ENCODE results near the gene STEAP1.

The STEAP1 gene

DNA sequence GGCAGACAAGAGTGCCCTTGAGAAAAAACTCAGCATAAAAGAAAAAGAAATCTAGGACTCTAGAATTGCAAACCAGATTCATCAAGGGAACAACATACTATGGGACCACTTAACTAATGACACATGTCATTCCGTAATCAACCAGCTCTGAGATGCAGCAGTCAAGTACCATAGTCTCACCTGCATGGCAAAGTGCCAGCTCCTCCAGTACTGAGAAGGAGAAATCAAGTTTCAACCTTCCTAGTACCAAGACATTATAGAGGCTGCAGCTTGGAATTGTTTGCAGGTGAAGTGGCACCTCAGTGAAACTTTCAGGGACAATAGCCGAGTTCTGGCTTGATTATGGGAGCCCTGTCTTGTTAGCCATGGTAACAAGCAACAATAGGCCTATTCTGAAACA, 11.5 kb downstream of the STEAP1 start:
- H3K36me3 Mint-ChIP-seq (ENCODE audit: low read depth), result peaks cover 5% of the 10 kb centered on the region
- DNase-seq, result no peak
- TF ChIP-seq, protein P1, sequence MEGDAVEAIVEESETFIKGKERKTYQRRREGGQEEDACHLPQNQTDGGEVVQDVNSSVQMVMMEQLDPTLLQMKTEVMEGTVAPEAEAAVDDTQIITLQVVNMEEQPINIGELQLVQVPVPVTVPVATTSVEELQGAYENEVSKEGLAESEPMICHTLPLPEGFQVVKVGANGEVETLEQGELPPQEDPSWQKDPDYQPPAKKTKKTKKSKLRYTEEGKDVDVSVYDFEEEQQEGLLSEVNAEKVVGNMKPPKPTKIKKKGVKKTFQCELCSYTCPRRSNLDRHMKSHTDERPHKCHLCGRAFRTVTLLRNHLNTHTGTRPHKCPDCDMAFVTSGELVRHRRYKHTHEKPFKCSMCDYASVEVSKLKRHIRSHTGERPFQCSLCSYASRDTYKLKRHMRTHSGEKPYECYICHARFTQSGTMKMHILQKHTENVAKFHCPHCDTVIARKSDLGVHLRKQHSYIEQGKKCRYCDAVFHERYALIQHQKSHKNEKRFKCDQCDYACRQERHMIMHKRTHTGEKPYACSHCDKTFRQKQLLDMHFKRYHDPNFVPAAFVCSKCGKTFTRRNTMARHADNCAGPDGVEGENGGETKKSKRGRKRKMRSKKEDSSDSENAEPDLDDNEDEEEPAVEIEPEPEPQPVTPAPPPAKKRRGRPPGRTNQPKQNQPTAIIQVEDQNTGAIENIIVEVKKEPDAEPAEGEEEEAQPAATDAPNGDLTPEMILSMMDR (IDR thresholded peaks at IDR 0.05), result no peak
- H3K4me3 Mint-ChIP-seq, result no peak overlapping the region
- H3K27me3 Mint-ChIP-seq (ENCODE audit: low read depth, poor library complexity), result no peaks in the 10 kb centered on the region
- H3K27ac Mint-ChIP-seq, result no peak overlapping the region
- peaks cover 13% of the 10 kb centered on the region for H3K9me3 Mint-ChIP-seq
- H3K4me1 Mint-ChIP-seq, result no peaks in the 10 kb centered on the region

DNA sequence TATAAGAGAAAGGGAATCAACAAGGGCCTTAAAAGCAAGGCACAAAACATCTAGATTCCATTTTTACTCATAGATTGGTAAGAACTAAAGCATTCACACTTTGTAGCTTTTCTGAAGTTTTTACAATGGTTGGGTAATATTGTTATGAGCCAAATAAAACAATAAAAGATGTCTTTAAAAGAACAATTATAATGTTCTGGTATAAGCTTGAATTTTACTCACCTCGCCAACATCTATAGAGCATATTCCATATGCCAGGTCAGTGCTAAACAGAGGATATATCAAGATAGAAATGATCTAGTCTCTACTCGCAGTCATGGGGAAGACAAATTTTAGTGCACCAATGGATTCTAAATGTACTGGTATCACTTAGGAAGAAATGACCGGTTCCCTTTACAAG, 11.9 kb downstream of the STEAP1 start:
- H3K9me3 Mint-ChIP-seq, result peaks cover 18% of the 10 kb centered on the region
- no peaks in the 10 kb centered on the region for H3K4me1 Mint-ChIP-seq
- H3K27ac Mint-ChIP-seq, result no peak overlapping the region
- TF ChIP-seq, protein P1 (IDR thresholded peaks at IDR 0.05), result no peak
- H3K36me3 Mint-ChIP-seq (ENCODE audit: low read depth), result peaks cover 5% of the 10 kb centered on the region
- H3K27me3 Mint-ChIP-seq (ENCODE audit: low read depth, poor library complexity), result no peaks in the 10 kb centered on the region
- no peak for DNase-seq
- no peak overlapping the region for H3K4me3 Mint-ChIP-seq

DNA sequence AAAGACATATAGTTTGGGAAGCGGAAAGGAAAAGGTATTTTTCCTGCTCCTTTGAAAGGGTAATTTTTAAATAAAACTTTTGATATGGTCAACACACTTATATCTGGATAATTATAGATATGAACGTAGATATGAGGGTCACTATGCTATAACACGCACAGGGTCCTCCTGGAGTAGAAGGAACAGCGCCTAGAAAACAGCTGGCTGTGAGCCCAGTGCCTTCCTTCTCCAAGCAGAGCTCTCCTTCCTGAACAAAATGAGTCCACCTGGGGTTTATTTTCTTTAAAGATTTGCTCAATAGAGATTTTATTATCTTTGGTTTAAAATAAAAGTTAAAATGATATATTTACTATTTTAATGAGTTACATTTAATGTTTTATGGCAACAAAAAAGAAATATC, 13.1 kb downstream of the STEAP1 start:
- Mint-ChIP-seq H3K4me1 (no peaks in the 10 kb centered on the region), H3K9me3 (peaks cover 28% of the 10 kb centered on the region), H3K27ac (no peak overlapping the region), H3K27me3 (ENCODE audit: low read depth, poor library complexity) (no peaks in the 10 kb centered on the region), H3K4me3 (no peak overlapping the region), H3K36me3 (ENCODE audit: low read depth) (peaks cover 5% of the 10 kb centered on the region)
- TF ChIP-seq, protein P1 (IDR thresholded peaks at IDR 0.05), result no peak
- DNase-seq, result no peak

DNA sequence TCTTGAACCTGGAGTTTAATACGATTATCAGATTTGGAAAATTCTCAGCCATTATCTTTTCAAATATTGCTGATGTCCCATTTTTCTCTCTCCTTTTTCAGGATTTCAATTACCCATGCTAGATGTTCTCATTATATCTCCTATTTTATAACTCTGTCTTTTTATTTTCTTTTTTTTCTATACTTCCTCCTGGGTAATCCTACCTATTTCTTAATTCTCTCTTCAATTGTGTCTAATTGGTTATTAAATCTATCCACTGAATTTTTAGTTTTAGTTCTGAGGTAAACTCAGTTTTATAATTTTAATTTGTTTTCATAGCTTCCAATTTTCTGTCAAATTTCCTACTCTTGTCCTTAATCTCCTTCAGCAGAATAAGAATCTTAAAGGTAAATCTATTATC, 15.6 kb downstream of the STEAP1 start:
- DNase-seq, result no peak
- Mint-ChIP-seq H3K4me1 (no peaks in the 10 kb centered on the region), H3K27ac (no peak overlapping the region), H3K4me3 (no peak overlapping the region), H3K36me3 (ENCODE audit: low read depth) (peaks cover 5% of the 10 kb centered on the region), H3K9me3 (peaks cover 28% of the 10 kb centered on the region), H3K27me3 (ENCODE audit: low read depth, poor library complexity) (no peaks in the 10 kb centered on the region)
- TF ChIP-seq, protein P1 (IDR thresholded peaks at IDR 0.05), result no peak

DNA sequence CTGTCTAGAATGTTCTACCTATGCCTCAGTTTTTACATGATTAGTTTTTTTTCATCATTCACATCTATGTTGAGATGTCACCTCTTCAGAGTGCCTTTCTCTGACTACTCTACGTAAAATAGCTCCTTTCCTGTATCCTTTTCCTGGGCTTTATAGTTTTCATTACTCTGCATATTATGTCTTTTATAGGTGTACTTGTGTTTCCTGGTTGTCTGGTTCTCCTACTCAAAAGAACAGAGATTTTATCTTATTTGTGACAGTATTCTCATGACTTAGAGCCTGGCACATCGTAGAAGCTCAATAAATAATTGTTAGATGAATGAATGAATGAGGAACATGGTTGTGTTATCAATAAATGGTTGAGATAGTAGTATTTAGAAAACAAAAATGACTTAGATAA, 17.9 kb downstream of the STEAP1 start:
- H3K4me3 Mint-ChIP-seq, result no peak overlapping the region
- H3K36me3 Mint-ChIP-seq (ENCODE audit: low read depth), result peaks cover 5% of the 10 kb centered on the region
- H3K4me1 Mint-ChIP-seq, result no peaks in the 10 kb centered on the region
- H3K9me3 Mint-ChIP-seq, result peaks cover 33% of the 10 kb centered on the region
- DNase-seq, result no peak
- TF ChIP-seq, protein P1 (IDR thresholded peaks at IDR 0.05), result no peak
- no peak overlapping the region for H3K27ac Mint-ChIP-seq
- peaks cover 3% of the 10 kb centered on the region for H3K27me3 Mint-ChIP-seq (ENCODE audit: low read depth, poor library complexity)

DNA sequence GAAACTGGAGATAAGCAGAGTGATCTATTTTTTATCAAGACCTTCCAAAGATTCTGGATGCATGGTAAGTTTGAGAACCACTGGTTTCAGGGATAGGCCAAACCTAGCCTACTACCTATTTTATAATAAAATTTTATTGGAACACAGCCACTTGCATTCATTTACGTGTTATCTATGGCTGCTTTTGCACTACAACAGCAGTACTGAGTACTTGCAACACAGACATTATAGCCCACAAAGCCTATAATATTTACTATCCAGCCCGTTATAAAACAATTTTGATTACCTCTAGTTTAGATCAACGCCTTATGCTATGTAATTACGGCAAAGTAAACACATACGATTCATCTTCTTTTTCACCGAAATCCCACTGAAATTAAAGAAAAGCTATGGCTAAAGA, 18.4 kb downstream of the STEAP1 start:
- TF ChIP-seq, protein P1 (IDR thresholded peaks at IDR 0.05), result no peak
- Mint-ChIP-seq H3K4me3 (no peak overlapping the region), H3K9me3 (peaks cover 36% of the 10 kb centered on the region), H3K36me3 (ENCODE audit: low read depth) (peaks cover 5% of the 10 kb centered on the region), H3K27me3 (ENCODE audit: low read depth, poor library complexity) (peaks cover 3% of the 10 kb centered on the region), H3K27ac (no peak overlapping the region), H3K4me1 (no peaks in the 10 kb centered on the region)
- DNase-seq, result no peak
